Uterus (tissue), 4 donors: ENCODE data around the gene COX11. TPM values are rescaled to one million over a fixed set of nuclear protein-coding genes. Genes with fewer than 3 reads are reported as not detected.

Experiments
- DNase-seq, 2 donors: peaks; one replicate each; pipeline ENCODE4 v3.0.0-alpha.2; 2019 to 2020
- H3K27ac ChIP-seq, 2 donors: fragments of 200-600 bp; sonication (generic); 1 replicate in 1 of 2; 2 replicates in 1 of 2; pipeline ENCODE4 v1.5.1; 2016 to 2018
- H3K27me3 ChIP-seq, 2 donors: fragments of 200-600 bp; sonication (generic); one replicate each; pipeline ENCODE4 v1.5.1; 2018 to 2019; ENCODE audit warnings: control low read depth in 1 of 2
- H3K36me3 ChIP-seq, 2 donors: fragments of 200-600 bp; sonication (generic); one replicate each; pipeline ENCODE4 v1.5.1; 2019; ENCODE audit warnings: control low read depth in 1 of 2
- H3K4me1 ChIP-seq, 2 donors: fragments of 200-600 bp; sonication (generic); one replicate each; pipeline ENCODE4 v1.5.1; 2018 to 2019; ENCODE audit warnings: control low read depth in 1 of 2
- H3K4me3 ChIP-seq, 2 donors: fragments of 200-600 bp; sonication (generic); 1 replicate in 1 of 2; 2 replicates in 1 of 2; pipeline ENCODE4 v1.5.1; 2018 to 2019; ENCODE audit warnings: mild to moderate bottlenecking in 1 of 2
- H3K9me3 ChIP-seq, 2 donors: fragments of 200-600 bp; sonication (generic); one replicate each; pipeline ENCODE4 v1.5.1; 2019; ENCODE audit warnings: control low read depth in 1 of 2
- POLR2A ChIP-seq, 2 donors: fragments of 450-650 bp; IDR thresholded peaks; one replicate each; pipeline ENCODE4 v1.6.1; 2016; ENCODE audit warnings: antibody characterized with exemption in 2 of 2, mild to moderate bottlenecking in 1 of 2, moderate library complexity in 1 of 2
- intact Hi-C: fragments of 100-400 bp; cut with DNase I; formaldehyde crosslinking; loops from one replicate; pipeline ENCODE4 v1.15.1; 2023; ENCODE audit warnings: low total_unique reads
- total RNA-seq, 4 donors: library from RNA; depleted of rRNA in 3 of 4; stranded (reverse); fragments of >200 nt in 3 of 4; gene quantifications; one replicate each; pipeline versions ENCODE4 v1.1.0 to v1.2.4, GENCODE V29; 2014 to 2023
- TF ChIP-seq, protein P1 (sequence below), 4 experiments: fragments of 200-600 bp in 2 of 4; fragments of 450-650 bp in 2 of 4; sonication (generic) in 2 of 4; IDR thresholded peaks; one replicate each; pipeline ENCODE4 v1.5.1; 2016 to 2019; ENCODE audit warnings: antibody characterized with exemption in 4 of 4, mild to moderate bottlenecking in 2 of 4, moderate library complexity in 1 of 4
- donor health status: DM: yes; HTN: yes; CAD: no.

COX11 gene
- total RNA-seq, 4 donors from 2014 or later = 53.3 to 90.3 (median 74.2) TPM

DNA sequence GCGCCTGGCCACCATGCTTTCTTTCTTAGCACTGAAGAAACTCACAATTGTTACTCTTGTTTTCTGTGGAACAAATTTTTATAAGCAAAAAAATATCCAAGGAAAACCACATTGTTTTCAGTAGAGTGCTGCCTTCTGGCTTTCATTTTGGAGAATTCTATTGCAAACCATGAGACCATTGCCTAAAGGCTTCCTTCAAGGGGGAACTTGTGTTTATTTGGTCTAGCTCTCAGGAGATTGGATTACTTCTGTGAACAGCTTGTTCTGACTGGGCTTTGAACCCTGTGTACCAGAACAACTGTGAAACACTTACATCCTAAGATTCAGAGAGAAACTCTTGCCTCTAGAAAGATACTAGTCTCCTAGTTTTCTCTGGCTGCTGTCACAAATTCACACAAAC lies 35.7 kb downstream of the COX11 start:
- no peak for TF ChIP-seq POLR2A (IDR thresholded peaks at IDR 0.05)
- TF ChIP-seq, protein P1, sequence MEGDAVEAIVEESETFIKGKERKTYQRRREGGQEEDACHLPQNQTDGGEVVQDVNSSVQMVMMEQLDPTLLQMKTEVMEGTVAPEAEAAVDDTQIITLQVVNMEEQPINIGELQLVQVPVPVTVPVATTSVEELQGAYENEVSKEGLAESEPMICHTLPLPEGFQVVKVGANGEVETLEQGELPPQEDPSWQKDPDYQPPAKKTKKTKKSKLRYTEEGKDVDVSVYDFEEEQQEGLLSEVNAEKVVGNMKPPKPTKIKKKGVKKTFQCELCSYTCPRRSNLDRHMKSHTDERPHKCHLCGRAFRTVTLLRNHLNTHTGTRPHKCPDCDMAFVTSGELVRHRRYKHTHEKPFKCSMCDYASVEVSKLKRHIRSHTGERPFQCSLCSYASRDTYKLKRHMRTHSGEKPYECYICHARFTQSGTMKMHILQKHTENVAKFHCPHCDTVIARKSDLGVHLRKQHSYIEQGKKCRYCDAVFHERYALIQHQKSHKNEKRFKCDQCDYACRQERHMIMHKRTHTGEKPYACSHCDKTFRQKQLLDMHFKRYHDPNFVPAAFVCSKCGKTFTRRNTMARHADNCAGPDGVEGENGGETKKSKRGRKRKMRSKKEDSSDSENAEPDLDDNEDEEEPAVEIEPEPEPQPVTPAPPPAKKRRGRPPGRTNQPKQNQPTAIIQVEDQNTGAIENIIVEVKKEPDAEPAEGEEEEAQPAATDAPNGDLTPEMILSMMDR (IDR thresholded peaks at IDR 0.05) = no peak
- Histone ChIP-seq H3K27me3 (no peaks in the 10 kb centered on the region), H3K4me1 (no peaks in the 10 kb centered on the region), H3K9me3 (no peaks in the 10 kb centered on the region), H3K27ac (no peak overlapping the region), H3K4me3 (no peak overlapping the region), H3K36me3 (no peaks in the 10 kb centered on the region)
- intact Hi-C loops = no loop called here
- DNase-seq = no peak

DNA sequence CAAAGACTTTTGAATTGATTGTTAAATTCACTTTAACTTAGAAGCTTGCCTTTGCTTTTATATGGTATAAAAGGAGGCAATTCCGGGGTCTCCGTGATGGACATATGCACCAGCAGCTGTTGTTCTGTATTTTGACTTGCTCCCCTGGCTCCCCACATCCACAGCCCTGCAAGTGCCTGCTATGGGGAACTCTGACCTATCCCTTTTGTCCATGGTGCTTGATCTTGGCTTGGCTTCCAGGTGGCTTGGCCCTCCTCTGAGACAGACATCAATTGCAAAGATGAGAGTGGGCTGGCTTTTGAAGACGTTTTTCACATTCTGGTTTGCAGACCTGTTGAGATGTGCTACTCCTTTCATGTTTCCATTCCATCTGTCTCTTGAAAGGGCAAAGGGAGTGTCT lies 40.9 kb downstream of the COX11 start:
- no peaks in the 10 kb centered on the region for H3K27me3 ChIP-seq
- no peaks in the 10 kb centered on the region for H3K4me1 ChIP-seq
- no peaks in the 10 kb centered on the region for H3K9me3 ChIP-seq
- no peak overlapping the region for H3K27ac ChIP-seq
- TF ChIP-seq, protein P1 (IDR thresholded peaks at IDR 0.05) = no peak
- intact Hi-C loops = no loop called here
- H3K4me3 ChIP-seq = no peak overlapping the region
- no peak for DNase-seq
- H3K36me3 ChIP-seq = no peaks in the 10 kb centered on the region

DNA sequence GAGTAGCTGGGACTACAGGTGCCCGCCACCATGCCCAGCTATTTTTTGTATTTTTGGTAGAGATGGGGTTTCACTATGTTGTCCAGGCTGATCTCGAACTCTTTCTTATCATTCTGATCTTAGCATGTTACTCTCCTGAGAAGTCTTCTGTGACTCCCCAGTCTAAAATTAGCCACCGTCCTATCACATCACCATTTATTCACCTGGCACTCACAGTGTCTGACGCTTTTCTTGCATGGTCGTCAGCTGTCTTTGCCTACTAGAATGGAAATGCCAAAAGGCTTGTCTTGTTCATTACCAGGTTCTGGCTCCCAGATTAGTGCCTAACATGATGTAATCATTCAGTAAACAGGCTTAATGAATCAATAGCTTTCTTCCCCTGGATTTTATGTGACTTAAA lies 44.0 kb downstream of the COX11 start:
- DNase-seq = no peak
- no peaks in the 10 kb centered on the region for H3K27me3 ChIP-seq
- no peak overlapping the region for H3K27ac ChIP-seq
- H3K4me3 ChIP-seq = no peak overlapping the region
- TF ChIP-seq, protein P1 (IDR thresholded peaks at IDR 0.05) = no peak
- no peak for TF ChIP-seq POLR2A (IDR thresholded peaks at IDR 0.05)
- intact Hi-C loops = no loop called here
- H3K4me1 ChIP-seq = no peaks in the 10 kb centered on the region
- no peaks in the 10 kb centered on the region for H3K36me3 ChIP-seq
- H3K9me3 ChIP-seq = no peaks in the 10 kb centered on the region

DNA sequence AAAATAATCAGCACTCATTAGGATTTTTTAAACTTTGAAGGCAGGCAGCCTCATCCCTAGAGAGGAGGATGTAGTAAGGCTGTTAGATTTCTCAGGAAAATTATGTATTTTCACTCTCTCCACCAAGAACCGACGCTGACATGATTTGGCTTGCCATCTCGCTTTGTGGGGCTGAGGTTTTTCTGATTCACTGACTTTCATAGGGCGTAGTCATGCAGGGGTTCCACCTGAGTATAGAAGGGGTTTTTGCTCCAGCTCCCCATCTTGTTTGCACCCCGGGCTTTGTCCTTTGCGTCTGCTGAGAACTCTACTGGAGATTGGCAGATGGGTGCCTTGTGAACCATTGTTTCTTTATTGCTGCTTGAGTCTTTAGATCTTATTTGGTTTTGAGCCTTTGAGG lies 47.6 kb downstream of the COX11 start:
- Histone ChIP-seq H3K36me3 (no peaks in the 10 kb centered on the region), H3K4me1 (no peaks in the 10 kb centered on the region), H3K27me3 (no peaks in the 10 kb centered on the region), H3K27ac (no peak overlapping the region), H3K4me3 (no peak overlapping the region), H3K9me3 (no peaks in the 10 kb centered on the region)
- TF ChIP-seq, protein P1 (IDR thresholded peaks at IDR 0.05) = no peak
- TF ChIP-seq POLR2A (IDR thresholded peaks at IDR 0.05) = no peak
- intact Hi-C loops = no loop called here
- no peak for DNase-seq

DNA sequence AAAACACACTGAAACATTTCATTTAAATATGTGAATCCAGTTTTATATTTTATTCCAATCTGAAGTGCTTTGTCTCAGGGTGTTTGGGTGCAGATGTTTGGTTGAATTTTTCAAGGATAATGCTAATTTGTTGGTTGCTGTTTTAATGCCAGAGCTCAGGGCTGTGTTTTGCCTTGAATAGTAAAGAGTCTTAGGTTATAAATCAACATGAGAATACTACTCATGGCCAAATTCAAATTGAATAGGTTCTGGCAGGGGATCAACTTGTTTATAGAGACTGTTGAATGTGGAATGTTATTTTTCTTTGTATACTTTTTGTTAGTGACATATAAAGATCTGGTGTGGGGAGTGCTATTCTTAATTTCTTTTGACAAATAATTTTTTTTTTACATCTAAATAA lies 49.0 kb downstream of the COX11 start:
- no peak overlapping the region for H3K4me3 ChIP-seq
- DNase-seq = no peak
- intact Hi-C loops = no loop called here
- no peaks in the 10 kb centered on the region for H3K36me3 ChIP-seq
- no peak for TF ChIP-seq POLR2A (IDR thresholded peaks at IDR 0.05)
- TF ChIP-seq, protein P1 (IDR thresholded peaks at IDR 0.05) = no peak
- H3K9me3 ChIP-seq = no peaks in the 10 kb centered on the region
- no peak overlapping the region for H3K27ac ChIP-seq
- H3K4me1 ChIP-seq = no peaks in the 10 kb centered on the region
- H3K27me3 ChIP-seq = no peaks in the 10 kb centered on the region
